Activated naive CD8-positive, alpha-beta T cell treated with anti-CD3 and anti-CD28 coated beads, Interleukin-2, amount 10 ng/mL, durations not matched to agents 7 days and 5 days (primary cell): ENCODE data around the gene EFCAB9. TPM values are rescaled to one million over a fixed set of nuclear protein-coding genes. Genes with fewer than 3 reads are reported as not detected.

Experiments used
- ATAC-seq: fragments of 150-1000 bp; cut with Tn5 transposase; one replicate; pipeline ENCODE4 v1.10.0; 2021; ENCODE audit warnings: low read depth, moderate library complexity
- POLR2A ChIA-PET: fragments of 350-600 bp; sonication (Branson Sonifier 250); formaldehyde crosslinking; loops from one replicate; lab custom pipeline; 2021; ENCODE audit warnings: antibody characterized with exemption; lab: Charles Lee
- DNase-seq: peaks from one replicate; pipeline ENCODE4 v3.0.0; 2021
- H3K27ac Mint-ChIP-seq: one replicate; pipeline ENCODE4 v1.8.0; 2022; ENCODE audit warnings: mild to moderate bottlenecking, mixed read lengths
- H3K27me3 Mint-ChIP-seq: one replicate; pipeline ENCODE4 v1.8.0; 2022; ENCODE audit warnings: mild to moderate bottlenecking, moderate library complexity, mixed read lengths
- H3K36me3 Mint-ChIP-seq: one replicate; pipeline ENCODE4 v1.8.0; 2021; ENCODE audit warnings: mild to moderate bottlenecking, mixed read lengths
- H3K4me1 Mint-ChIP-seq: one replicate; pipeline ENCODE4 v1.8.0; 2021; ENCODE audit warnings: mixed read lengths
- H3K4me3 Mint-ChIP-seq: one replicate; pipeline ENCODE4 v1.8.0; 2022; ENCODE audit warnings: mild to moderate bottlenecking, moderate library complexity, mixed read lengths
- H3K9me3 Mint-ChIP-seq: one replicate; pipeline ENCODE4 v1.8.0; 2021; ENCODE audit warnings: mixed read lengths
- total RNA-seq, 2 experiments: library from RNA; stranded (reverse); gene quantifications; one replicate each; pipeline ENCODE4 v1.2.3, GENCODE V29; 2021

EFCAB9 gene
- total RNA-seq, 2 experiments from 2014 or later, result not detected

GRCh38 chr5:172169216-172169615, 24.8 kb upstream of the EFCAB9 start:
- POLR2A ChIA-PET, result interaction anchor here (0.6 to 8.2 kb wide), 3 partner anchors 17 to 1723 kb away, joined by 3 to 217 read pairs (median 6); no protein-coding TSS in a partner anchor
- ATAC-seq (no peak), DNase-seq (no peak)
- Mint-ChIP-seq H3K36me3 (peaks cover 37% of the 10 kb centered on the region), H3K27me3 (no peaks in the 10 kb centered on the region), H3K4me1 (peaks cover 62% of the 10 kb centered on the region), H3K4me3 (no peak overlapping the region), H3K9me3 (no peaks in the 10 kb centered on the region), H3K27ac (peak overlapping the region; percentile 73)

DNA sequence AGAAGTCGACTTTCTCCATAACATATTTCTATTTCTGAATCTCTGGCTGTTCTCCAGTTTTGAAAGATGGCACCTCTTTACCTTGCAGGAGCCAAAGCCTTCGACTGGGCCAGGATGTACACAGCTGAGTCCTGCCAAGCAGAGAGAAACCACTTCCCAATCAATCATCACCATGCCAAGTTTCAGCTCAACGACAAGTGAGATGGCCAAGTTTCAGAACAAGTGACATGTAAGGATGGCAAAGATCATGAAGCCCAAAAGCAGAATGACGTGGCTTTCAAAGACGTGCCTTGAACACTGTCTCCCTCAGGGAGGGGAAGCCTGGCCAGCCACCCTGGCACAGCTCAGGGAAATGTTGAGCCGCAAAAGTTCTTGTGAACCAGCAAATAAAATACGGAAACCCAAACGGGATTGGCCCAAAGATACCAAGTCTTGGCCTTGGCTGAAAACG, 23.7 kb upstream of the EFCAB9 start:
- Mint-ChIP-seq H3K36me3 (peaks cover 41% of the 10 kb centered on the region), H3K27ac (peak overlapping the region; percentile 71)
- POLR2A ChIA-PET, result interaction anchor here (0.6 to 8.2 kb wide), 2 partner anchors 8 to 56 kb away, joined by 3 to 217 read pairs; no protein-coding TSS in a partner anchor

DNA sequence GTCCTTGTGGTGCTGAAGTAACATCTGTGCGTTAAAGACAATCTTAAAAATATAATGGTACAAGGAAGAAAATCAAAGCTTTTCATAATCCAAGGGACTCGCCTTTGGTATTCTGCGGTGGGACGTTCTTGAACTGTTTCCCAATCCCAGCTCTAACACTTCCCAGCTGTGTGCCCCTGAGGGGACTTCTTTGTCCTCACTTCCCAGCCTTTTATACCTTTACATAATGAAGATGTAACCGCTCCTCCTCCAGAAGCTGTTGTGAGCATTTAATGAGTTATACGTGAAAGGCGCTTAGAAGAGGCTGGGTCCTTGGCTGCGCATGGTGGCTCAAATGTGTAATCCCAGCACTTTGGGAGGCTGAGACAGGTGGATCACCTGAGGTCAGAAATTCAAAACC, 22.9 kb upstream of the EFCAB9 start:
- Mint-ChIP-seq H3K36me3 (peaks cover 47% of the 10 kb centered on the region), H3K27ac (no peak overlapping the region), H3K27me3 (no peaks in the 10 kb centered on the region), H3K4me1 (peaks cover 70% of the 10 kb centered on the region), H3K4me3 (no peak overlapping the region), H3K9me3 (no peaks in the 10 kb centered on the region)
- no peak for DNase-seq
- POLR2A ChIA-PET, result interaction anchor here (8.2 to 9.4 kb wide), 2 partner anchors 15 to 57 kb away, joined by 217 to 407 read pairs; partner anchors contain the start of gene STK10
- ATAC-seq, result no peak

More for the DNA sequence above, 23.7 kb upstream of the EFCAB9 start:
- no peaks in the 10 kb centered on the region for H3K27me3 Mint-ChIP-seq
- peaks cover 62% of the 10 kb centered on the region for H3K4me1 Mint-ChIP-seq
- ATAC-seq (no peak), DNase-seq (no peak)
- H3K9me3 Mint-ChIP-seq, result no peaks in the 10 kb centered on the region
- H3K4me3 Mint-ChIP-seq, result peak overlapping the region; percentile 47

GRCh38 chr5:172172912-172173563, 20.9 kb upstream of the EFCAB9 start:
- ATAC-seq (no peak), DNase-seq (no peak)
- Mint-ChIP-seq H3K27ac (peak overlapping the region; percentile 96), H3K4me3 (peak overlapping the region; percentile 89), H3K27me3 (no peaks in the 10 kb centered on the region), H3K36me3 (peaks cover 52% of the 10 kb centered on the region), H3K4me1 (peaks cover 79% of the 10 kb centered on the region), H3K9me3 (no peaks in the 10 kb centered on the region)
- POLR2A ChIA-PET, result interaction anchor here (0.6 to 9.4 kb wide), 12 partner anchors 10 to 166 kb away, joined by 3 to 407 read pairs (median 14); partner anchors contain the start of genes FBXW11, STK10 and UBTD2

GRCh38 chr5:172173564-172174153, 20.3 kb upstream of the EFCAB9 start:
- Mint-ChIP-seq H3K36me3 (peaks cover 58% of the 10 kb centered on the region), H3K9me3 (no peaks in the 10 kb centered on the region), H3K27me3 (no peaks in the 10 kb centered on the region), H3K4me3 (peak overlapping the region; percentile 89), H3K4me1 (peaks cover 81% of the 10 kb centered on the region), H3K27ac (peak overlapping the region; percentile 96)
- ATAC-seq, result peak; percentile 14
- DNase-seq, result peak; percentile 74
- POLR2A ChIA-PET, result interaction anchor here (1.0 to 9.4 kb wide), 12 partner anchors 11 to 167 kb away, joined by 3 to 407 read pairs (median 14); partner anchors contain the start of genes FBXW11, STK10 and UBTD2

GRCh38 chr5:172175263-172175719, 18.7 kb upstream of the EFCAB9 start:
- Mint-ChIP-seq H3K9me3 (no peaks in the 10 kb centered on the region), H3K36me3 (peaks cover 49% of the 10 kb centered on the region), H3K4me1 (peaks cover 78% of the 10 kb centered on the region), H3K27me3 (no peaks in the 10 kb centered on the region), H3K4me3 (peak overlapping the region; percentile 89), H3K27ac (peak overlapping the region; percentile 96)
- ATAC-seq (peak; percentile 69), DNase-seq (peak; percentile 82)
- POLR2A ChIA-PET, result interaction anchor here (0.7 to 9.4 kb wide), 14 partner anchors 11 to 169 kb away, joined by 3 to 407 read pairs (median 10); partner anchors contain the start of genes FBXW11, STK10 and UBTD2

DNA sequence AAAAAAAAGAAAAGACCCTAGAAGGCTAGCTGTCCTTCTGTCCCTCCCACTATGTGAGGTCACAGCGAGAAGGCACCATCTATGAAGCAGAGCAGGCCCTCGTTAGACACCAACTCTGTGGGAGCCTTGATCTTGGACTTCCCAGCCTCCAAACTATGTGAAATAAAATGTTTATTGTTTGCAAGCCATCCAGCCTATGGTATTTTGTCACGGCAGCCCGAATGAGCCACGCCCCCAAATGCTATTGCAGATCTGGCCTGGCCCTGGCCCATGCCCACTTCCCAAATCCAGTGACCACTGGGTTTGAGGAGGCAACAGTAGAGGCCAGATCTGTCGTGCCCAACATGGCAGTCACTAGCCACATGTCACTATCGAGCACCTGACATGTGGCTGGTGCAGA, 16.8 kb upstream of the EFCAB9 start:
- Mint-ChIP-seq H3K4me1 (peaks cover 74% of the 10 kb centered on the region), H3K36me3 (peaks cover 50% of the 10 kb centered on the region), H3K4me3 (peak overlapping the region; percentile 89), H3K9me3 (no peaks in the 10 kb centered on the region), H3K27ac (peak overlapping the region; percentile 96), H3K27me3 (no peaks in the 10 kb centered on the region)
- DNase-seq, result no peak
- ATAC-seq, result no peak
- POLR2A ChIA-PET, result interaction anchor here (8.2 to 9.4 kb wide), 2 partner anchors 9 to 63 kb away, joined by 217 to 407 read pairs; partner anchors contain the start of gene STK10

DNA sequence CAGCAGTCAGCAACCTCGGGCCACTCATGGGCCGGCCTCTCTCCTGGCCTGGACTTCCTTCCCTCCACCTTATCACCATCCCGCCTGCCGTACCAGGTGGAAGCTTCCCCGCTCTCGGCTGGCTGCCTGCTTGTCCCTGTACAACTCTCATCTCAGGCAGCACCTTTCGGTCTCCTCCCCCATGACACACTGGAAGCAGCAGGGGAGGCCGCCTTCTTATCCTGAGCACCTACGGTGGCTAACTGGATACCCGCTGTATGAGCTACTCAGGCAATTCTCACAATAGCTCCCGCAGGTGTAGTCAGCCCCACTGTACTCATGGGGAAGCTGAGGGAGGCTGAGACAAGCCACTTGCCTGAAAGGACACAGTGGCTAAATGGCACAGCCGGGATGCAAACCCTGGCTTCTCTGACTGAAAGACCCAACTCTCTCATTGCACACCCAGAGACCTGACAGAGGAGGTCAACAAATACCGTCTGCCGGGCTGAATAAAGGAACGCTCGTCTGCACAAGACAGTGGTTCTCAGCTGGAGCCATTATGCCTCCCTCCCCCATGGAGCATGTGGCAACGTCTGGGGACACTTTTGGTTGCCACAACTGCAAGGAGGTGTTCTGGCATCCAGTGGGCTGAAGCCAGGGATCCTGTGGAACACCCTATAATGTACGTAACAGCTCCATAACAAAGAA, 15.5 kb upstream of the EFCAB9 start:
- Mint-ChIP-seq H3K4me1 (peaks cover 67% of the 10 kb centered on the region), H3K27me3 (no peaks in the 10 kb centered on the region), H3K27ac (peak overlapping the region; percentile 96), H3K9me3 (no peaks in the 10 kb centered on the region), H3K36me3 (peaks cover 55% of the 10 kb centered on the region), H3K4me3 (peak overlapping the region; percentile 89)
- peak; percentile 56 for DNase-seq
- ATAC-seq, result no peak
- POLR2A ChIA-PET, result interaction anchor here (0.8 to 9.4 kb wide), 7 partner anchors 7 to 172 kb away, joined by 3 to 407 read pairs (median 4); partner anchors contain the start of genes FBXW11 and STK10

DNA sequence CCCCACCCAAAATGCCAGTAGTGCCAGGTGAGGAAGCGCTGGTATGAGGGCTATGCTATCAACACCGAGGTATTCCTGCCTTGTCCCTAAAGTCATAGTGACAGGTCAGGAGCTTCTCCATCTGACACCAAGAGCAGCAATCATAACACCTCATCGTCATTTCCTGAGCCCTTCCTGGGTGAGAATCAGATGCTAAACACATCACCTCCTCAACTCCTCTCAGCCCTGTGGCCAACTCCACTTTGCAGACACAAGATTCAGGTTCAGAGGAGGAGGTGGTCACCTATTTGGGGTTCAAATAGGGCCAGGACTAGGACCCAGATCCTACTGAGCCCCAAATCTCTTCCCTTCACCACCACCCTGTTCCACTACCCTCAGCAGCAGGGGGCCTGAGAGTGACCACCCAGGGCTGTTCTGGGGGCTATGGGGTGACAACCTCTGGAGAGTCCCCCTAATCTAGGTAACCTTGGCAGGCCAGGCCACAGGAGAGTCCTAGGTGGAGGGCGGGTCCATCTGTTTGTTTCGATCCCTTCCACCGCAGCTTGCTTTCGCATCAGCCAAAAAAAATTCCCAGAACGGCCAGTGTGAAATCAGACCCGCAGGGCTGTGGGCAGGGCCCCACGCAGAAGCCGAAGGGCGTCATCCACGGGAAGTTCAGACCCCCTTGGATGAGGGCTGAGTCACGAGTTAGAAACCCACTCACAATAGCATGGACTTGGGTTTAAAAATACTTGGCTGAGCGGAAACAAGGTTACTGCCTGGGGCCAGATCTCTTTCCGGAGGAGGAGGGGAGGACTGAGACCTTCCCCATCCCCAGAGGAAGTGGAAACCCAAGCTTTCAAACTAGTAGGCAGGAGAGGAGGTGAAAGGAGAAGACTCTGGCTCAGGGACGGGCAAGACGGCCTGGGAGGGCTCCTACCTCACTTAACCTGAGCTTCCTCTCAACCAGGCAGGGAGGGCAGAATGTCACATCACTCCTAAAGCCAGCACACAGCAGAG, 14.7 kb upstream of the EFCAB9 start:
- POLR2A ChIA-PET, result interaction anchor here (0.5 to 9.4 kb wide), 11 partner anchors 7 to 173 kb away, joined by 3 to 407 read pairs (median 4); partner anchors contain the start of genes FBXW11 and STK10
- DNase-seq (peak; percentile 61), ATAC-seq (peak; percentile 31)
- no peaks in the 10 kb centered on the region for H3K9me3 Mint-ChIP-seq
- no peaks in the 10 kb centered on the region for H3K27me3 Mint-ChIP-seq
- peak overlapping the region; percentile 96 for H3K27ac Mint-ChIP-seq
- H3K36me3 Mint-ChIP-seq, result peaks cover 51% of the 10 kb centered on the region
- H3K4me3 Mint-ChIP-seq, result peak overlapping the region; percentile 89
- peaks cover 67% of the 10 kb centered on the region for H3K4me1 Mint-ChIP-seq

- H3K4me3 Mint-ChIP-seq, result peak overlapping the region; percentile 89
- H3K27ac Mint-ChIP-seq, result peak overlapping the region; percentile 96
- DNase-seq, result no peak
- peaks cover 70% of the 10 kb centered on the region for H3K4me1 Mint-ChIP-seq
- POLR2A ChIA-PET, result interaction anchor here (0.6 to 3.5 kb wide), 5 partner anchors 36 to 79 kb away, joined by 3 to 49 read pairs (median 3); no protein-coding TSS in a partner anchor
- H3K36me3 Mint-ChIP-seq, result peaks cover 53% of the 10 kb centered on the region
- no peaks in the 10 kb centered on the region for H3K27me3 Mint-ChIP-seq
- ATAC-seq, result no peak
- no peaks in the 10 kb centered on the region for H3K9me3 Mint-ChIP-seq
Observed at GRCh38 chr5:172180936-172181335, 13.0 kb upstream of the EFCAB9 start.

- POLR2A ChIA-PET, result interaction anchor here (0.6 to 8.2 kb wide), 7 partner anchors 7 to 1889 kb away, joined by 3 to 407 read pairs (median 4); no protein-coding TSS in a partner anchor
- Mint-ChIP-seq H3K27me3 (no peaks in the 10 kb centered on the region), H3K27ac (peak overlapping the region; percentile 94), H3K36me3 (peaks cover 56% of the 10 kb centered on the region), H3K4me1 (peaks cover 58% of the 10 kb centered on the region), H3K4me3 (peak overlapping the region; percentile 89), H3K9me3 (no peaks in the 10 kb centered on the region)
- ATAC-seq (no peak), DNase-seq (peak; percentile 26)
Observed at GRCh38 chr5:172182291-172182690, 11.7 kb upstream of the EFCAB9 start.
